ENCODE results near the gene IMPA2.

Gene IMPA2

GRCh38 chr18:12011957-12012549 lies 30.7 kb downstream of the IMPA2 start:
- DNase-seq (ENCODE audit: low spot score in 2 of 2): no peak
- Histone ChIP-seq H3K4me1 (peaks cover 8% of the 10 kb centered on the region; the same call in 1 of the 2 replicates), H3K36me3 (replicated peaks) (peaks cover 3% of the 10 kb centered on the region), H3K9me3 (no peaks in the 10 kb centered on the region), H3K4me3 (no peak overlapping the region), H3K27me3 (ENCODE audit: low read depth) (no peaks in the 10 kb centered on the region)
- in situ Hi-C loops (cut with MboI; ENCODE audit: low sequenced_read_pairs): no loop called here

DNA sequence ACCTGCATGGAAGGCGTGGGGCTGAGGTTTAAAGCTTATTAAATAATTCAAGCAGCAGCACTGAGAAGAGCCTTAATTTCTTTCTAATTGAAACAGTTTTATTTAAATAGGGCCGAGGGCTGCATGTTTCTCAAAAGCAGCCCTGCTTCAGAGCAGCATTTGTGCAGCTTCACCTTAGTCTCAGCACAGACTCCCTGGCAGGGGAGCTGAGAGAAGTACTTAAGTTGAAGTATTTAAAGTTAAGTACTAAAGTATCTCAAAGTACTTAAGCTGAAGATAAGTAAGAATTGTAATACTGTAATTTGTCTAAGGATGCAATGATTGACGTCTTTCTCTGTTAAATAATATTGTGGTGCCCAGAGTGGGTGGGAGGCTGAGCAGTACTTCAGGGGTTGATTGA lies 31.4 kb downstream of the IMPA2 start:
- Histone ChIP-seq H3K9me3 (no peaks in the 10 kb centered on the region), H3K27me3 (ENCODE audit: low read depth) (no peaks in the 10 kb centered on the region), H3K4me1 (peaks cover 8% of the 10 kb centered on the region; the same call in 1 of the 2 replicates), H3K36me3 (replicated peaks) (peaks cover 7% of the 10 kb centered on the region), H3K4me3 (no peak overlapping the region)
- DNase-seq (ENCODE audit: low spot score in 2 of 2): no peak
- in situ Hi-C loops (cut with MboI; ENCODE audit: low sequenced_read_pairs): no loop called here

DNA sequence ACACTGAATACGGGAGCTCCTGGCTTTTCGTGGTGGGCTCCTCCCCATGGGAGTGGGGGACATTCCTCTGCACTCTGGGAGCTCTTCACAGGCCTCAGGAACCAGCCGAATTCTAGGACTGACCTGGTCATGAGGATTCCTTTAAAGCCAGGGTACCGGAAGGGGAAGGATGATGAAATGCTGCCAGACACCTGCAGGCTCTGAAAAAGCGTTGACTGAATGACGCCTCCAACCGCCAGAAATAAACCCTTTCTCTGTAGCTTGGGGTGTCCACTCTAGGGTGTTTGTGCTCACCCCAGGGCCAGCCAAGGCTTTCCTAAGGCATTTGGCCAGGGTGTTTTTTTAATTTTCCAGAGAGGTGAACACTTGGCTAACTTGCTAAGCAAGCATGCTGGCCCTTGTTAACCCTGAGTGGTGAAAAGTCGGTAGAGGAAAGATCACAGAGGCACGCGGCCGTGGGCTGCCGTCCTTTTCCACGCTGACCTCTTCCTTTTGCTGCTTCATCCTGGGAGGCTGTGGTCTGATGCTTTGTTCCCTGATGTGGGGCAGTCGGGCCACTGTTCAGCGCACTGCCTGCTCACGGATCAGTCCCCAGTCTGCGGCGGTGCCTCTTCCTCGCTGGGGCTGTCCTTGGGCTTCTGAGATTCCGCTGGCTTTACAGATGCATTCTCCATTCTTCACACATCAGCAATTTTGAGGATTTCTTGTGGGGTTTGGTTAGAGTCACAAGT lies 32.0 kb downstream of the IMPA2 start:
- peaks cover 7% of the 10 kb centered on the region for H3K36me3 ChIP-seq (replicated peaks)
- DNase-seq (ENCODE audit: low spot score in 2 of 2): peak; percentile 6 to 48
- no peaks in the 10 kb centered on the region for H3K27me3 ChIP-seq (ENCODE audit: low read depth)
- H3K9me3 ChIP-seq: no peaks in the 10 kb centered on the region
- no peak overlapping the region for H3K4me3 ChIP-seq
- in situ Hi-C loops (cut with MboI; ENCODE audit: low sequenced_read_pairs): no loop called here
- peaks cover 8% of the 10 kb centered on the region; the same call in 1 of the 2 replicates for H3K4me1 ChIP-seq

DNA sequence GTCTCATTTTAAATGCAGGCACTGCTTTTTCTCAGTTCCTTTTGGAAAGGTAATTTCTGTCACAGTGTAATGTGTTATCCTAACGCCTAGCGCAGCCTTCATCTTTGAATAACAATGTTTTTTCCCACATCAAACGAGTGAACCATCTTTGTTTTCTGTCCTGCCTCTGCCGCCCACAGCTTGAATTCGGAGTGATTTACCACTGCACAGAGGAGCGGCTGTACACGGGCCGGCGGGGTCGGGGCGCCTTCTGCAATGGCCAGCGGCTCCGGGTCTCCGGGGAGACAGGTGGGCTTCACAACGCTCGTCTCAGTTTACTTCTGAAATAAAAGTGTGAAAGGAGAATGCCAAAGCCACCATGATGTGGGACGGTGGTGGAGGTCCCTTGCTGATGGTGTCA lies 32.8 kb downstream of the IMPA2 start:
- in situ Hi-C loops (cut with MboI; ENCODE audit: low sequenced_read_pairs): no loop called here
- Histone ChIP-seq H3K27me3 (ENCODE audit: low read depth) (no peaks in the 10 kb centered on the region), H3K4me1 (peaks cover 8% of the 10 kb centered on the region; the same call in 1 of the 2 replicates), H3K9me3 (no peaks in the 10 kb centered on the region), H3K4me3 (no peak overlapping the region), H3K36me3 (replicated peaks) (peaks cover 7% of the 10 kb centered on the region)
- DNase-seq (ENCODE audit: low spot score in 2 of 2): peak; percentile 15 to 32

- DNase-seq (ENCODE audit: low spot score in 2 of 2): no peak
- Histone ChIP-seq H3K27me3 (ENCODE audit: low read depth) (no peaks in the 10 kb centered on the region), H3K4me1 (peaks cover 8% of the 10 kb centered on the region; the same call in 1 of the 2 replicates), H3K9me3 (no peaks in the 10 kb centered on the region), H3K4me3 (no peak overlapping the region), H3K36me3 (replicated peaks) (peaks cover 7% of the 10 kb centered on the region; the same call in 1 of the 2 replicates)
- in situ Hi-C loops (cut with MboI; ENCODE audit: low sequenced_read_pairs): no loop called here
Observed at GRCh38 chr18:12014521-12015415, 33.5 kb downstream of the IMPA2 start.

DNA sequence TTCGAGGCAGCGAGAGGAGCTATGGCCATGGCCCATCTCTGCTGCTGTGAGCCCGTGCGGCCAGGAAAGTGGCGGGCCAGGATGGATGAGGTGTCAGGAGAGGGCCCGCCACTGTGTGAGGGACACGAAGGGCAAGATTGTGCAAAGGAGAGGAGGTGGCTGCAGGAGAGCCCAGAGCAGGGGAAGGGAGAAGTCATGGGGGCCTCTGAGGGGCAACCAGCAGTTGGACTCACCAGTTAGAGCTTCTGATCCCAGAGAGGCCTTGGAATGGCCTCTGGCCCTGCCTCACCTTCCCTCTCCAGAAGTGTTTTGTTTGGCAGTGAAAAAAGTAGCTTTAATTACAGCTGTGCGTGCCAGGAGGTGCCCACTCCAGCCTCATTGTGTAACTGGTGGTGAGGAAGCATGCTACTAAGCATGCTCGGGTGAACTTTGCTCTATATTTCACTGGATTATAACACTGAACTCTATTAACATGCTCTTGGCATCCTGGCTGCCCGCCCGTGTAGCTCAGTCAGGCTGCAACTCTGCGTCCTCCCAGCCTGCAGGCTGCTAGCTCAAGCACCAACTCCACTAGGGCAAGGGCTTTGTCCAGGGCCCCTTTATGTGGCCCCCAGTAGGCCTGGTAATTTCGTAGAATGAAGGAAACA lies 34.2 kb downstream of the IMPA2 start:
- H3K4me1 ChIP-seq: peaks cover 8% of the 10 kb centered on the region; the same call in 1 of the 2 replicates
- H3K9me3 ChIP-seq: no peaks in the 10 kb centered on the region
- in situ Hi-C loops (cut with MboI; ENCODE audit: low sequenced_read_pairs): no loop called here
- no peak for DNase-seq (ENCODE audit: low spot score in 2 of 2)
- peaks cover 7% of the 10 kb centered on the region; the same call in 1 of the 2 replicates for H3K36me3 ChIP-seq (replicated peaks)
- no peaks in the 10 kb centered on the region for H3K27me3 ChIP-seq (ENCODE audit: low read depth)
- no peak overlapping the region for H3K4me3 ChIP-seq

DNA sequence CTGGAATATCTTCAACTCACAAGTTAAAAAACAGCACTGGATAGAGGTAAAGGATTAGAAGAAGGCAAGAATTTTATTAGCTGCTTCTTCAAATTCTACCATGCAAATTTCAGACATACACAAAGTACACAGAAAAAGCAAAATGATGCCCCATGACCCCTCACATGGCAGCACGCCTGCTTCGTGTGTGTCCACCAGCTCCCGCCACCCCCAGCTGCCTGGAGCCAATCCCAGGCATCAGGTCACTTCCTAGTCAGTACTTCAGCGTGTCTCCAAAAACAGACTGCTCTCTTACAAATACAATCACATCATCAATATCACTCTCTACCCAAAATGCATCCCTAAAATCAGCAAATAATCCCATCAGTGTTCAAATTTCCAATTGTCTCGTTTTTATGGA lies 35.8 kb downstream of the IMPA2 start:
- Histone ChIP-seq H3K4me3 (no peak overlapping the region), H3K36me3 (replicated peaks) (peaks cover 10% of the 10 kb centered on the region; the same call in 1 of the 2 replicates), H3K4me1 (peaks cover 8% of the 10 kb centered on the region; the same call in 1 of the 2 replicates), H3K27me3 (ENCODE audit: low read depth) (no peaks in the 10 kb centered on the region), H3K9me3 (no peaks in the 10 kb centered on the region)
- no peak for DNase-seq (ENCODE audit: low spot score in 2 of 2)
- in situ Hi-C loops (cut with MboI; ENCODE audit: low sequenced_read_pairs): no loop called here

DNA sequence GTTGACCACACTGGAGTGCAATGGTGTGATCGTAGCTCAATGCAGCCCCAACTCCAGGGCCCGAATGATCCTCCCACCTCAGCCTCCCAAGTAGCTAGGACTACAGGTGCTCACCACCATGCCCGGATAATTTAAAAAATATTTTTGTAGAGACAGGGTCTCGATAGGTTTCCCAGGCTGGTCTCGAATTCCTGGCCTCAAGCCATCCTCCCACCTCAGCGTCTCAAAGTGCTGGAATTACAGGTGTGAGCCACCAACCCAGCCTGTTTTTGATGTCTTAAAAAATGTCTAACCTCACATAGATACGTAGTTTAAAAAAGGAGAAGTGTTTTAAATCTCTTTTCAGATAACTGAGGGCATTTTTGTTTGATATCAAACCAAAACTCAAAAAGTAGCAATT lies 37.6 kb downstream of the IMPA2 start:
- DNase-seq (ENCODE audit: low spot score in 2 of 2): no peak
- H3K4me1 ChIP-seq: peaks cover 4% of the 10 kb centered on the region; the same call in 1 of the 2 replicates
- in situ Hi-C loops (cut with MboI; ENCODE audit: low sequenced_read_pairs): no loop called here
- no peak overlapping the region for H3K4me3 ChIP-seq
- no peaks in the 10 kb centered on the region for H3K9me3 ChIP-seq
- peaks cover 10% of the 10 kb centered on the region; the same call in 1 of the 2 replicates for H3K36me3 ChIP-seq (replicated peaks)
- no peaks in the 10 kb centered on the region for H3K27me3 ChIP-seq (ENCODE audit: low read depth)

DNA sequence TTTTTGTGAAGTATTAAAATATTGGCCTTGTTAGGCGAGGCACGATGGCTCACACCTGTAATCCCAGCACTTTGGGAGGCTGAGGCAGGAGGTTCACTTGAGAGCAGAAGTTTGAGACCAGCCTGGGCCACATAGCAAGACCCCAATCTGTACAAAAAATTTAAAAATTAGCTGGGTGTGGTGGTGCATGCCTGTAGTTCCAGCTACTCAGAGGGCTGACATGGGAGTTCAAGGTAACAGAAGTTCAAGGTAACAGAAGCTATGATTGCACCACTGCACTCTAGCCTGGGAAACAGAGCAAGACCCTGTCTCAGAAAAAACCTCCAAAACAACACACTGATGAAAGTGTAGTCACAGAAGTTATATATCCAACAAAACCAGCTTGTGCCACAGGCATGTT lies 39.8 kb downstream of the IMPA2 start:
- Histone ChIP-seq H3K36me3 (replicated peaks) (peaks cover 10% of the 10 kb centered on the region; the same call in 1 of the 2 replicates), H3K4me1 (no peaks in the 10 kb centered on the region), H3K4me3 (no peak overlapping the region), H3K9me3 (no peaks in the 10 kb centered on the region), H3K27me3 (ENCODE audit: low read depth) (no peaks in the 10 kb centered on the region)
- in situ Hi-C loops (cut with MboI; ENCODE audit: low sequenced_read_pairs): no loop called here
- no peak for DNase-seq (ENCODE audit: low spot score in 2 of 2)

DNA sequence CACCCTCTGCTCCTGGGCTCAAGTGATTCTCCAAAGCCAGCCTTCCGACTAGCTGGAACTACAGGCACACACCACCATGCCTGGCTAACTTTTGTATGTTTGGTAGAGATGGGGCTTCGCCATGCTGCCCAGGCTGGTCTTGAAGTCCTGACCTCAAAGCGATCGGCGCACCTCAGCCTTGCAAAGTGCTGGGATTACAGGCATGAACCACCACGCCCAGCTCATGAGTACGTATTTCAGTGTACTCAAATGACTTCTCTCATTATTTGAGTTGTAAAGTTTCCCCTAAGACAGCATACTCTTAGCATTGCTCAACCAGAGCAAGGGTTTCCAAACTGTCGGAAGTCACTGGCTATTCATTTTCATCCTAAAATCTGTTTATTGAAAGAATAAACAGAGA lies 40.3 kb downstream of the IMPA2 start:
- in situ Hi-C loops (cut with MboI; ENCODE audit: low sequenced_read_pairs): no loop called here
- Histone ChIP-seq H3K4me1 (no peaks in the 10 kb centered on the region), H3K27me3 (ENCODE audit: low read depth) (no peaks in the 10 kb centered on the region), H3K4me3 (no peak overlapping the region), H3K9me3 (no peaks in the 10 kb centered on the region), H3K36me3 (replicated peaks) (peaks cover 10% of the 10 kb centered on the region; the same call in 1 of the 2 replicates)
- DNase-seq (ENCODE audit: low spot score in 2 of 2): no peak

DNA sequence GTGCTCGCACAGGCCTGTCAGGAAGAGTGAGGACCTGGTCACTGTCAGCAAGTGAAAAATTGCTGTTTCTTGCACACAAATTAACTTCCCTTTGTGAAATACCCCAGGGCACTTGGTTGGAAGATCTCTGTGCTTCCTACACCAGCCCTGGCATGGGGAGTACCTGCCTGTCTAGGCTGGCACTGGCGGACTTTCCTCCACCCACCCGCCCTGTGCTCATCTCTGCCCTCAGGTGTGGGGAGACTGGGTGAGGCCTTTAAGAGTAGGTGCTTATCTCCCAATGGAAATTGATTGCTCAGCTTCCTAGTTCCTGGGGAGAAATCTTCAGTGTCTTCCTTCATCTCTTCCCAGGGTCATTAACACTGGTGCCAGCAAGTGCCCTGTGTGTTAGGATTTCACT lies 42.1 kb downstream of the IMPA2 start:
- in situ Hi-C loops (cut with MboI; ENCODE audit: low sequenced_read_pairs): no loop called here
- no peaks in the 10 kb centered on the region for H3K4me1 ChIP-seq
- peaks cover 4% of the 10 kb centered on the region; the same call in 1 of the 2 replicates for H3K36me3 ChIP-seq (replicated peaks)
- no peak overlapping the region for H3K4me3 ChIP-seq
- no peaks in the 10 kb centered on the region for H3K9me3 ChIP-seq
- DNase-seq (ENCODE audit: low spot score in 2 of 2): no peak
- H3K27me3 ChIP-seq (ENCODE audit: low read depth): no peaks in the 10 kb centered on the region

- H3K4me1 ChIP-seq: no peaks in the 10 kb centered on the region
- DNase-seq (ENCODE audit: low spot score in 2 of 2): no peak
- H3K4me3 ChIP-seq: no peak overlapping the region
- H3K27me3 ChIP-seq (ENCODE audit: low read depth): no peaks in the 10 kb centered on the region
- no peaks in the 10 kb centered on the region for H3K9me3 ChIP-seq
- H3K36me3 ChIP-seq (replicated peaks): no peaks in the 10 kb centered on the region; the same call in 1 of the 2 replicates
- in situ Hi-C loops (cut with MboI; ENCODE audit: low sequenced_read_pairs): no loop called here
Observed at GRCh38 chr18:12026562-12026961, 45.3 kb downstream of the IMPA2 start.

GRCh38 chr18:12027046-12027445 lies 45.7 kb downstream of the IMPA2 start:
- Histone ChIP-seq H3K4me3 (no peak overlapping the region), H3K9me3 (no peaks in the 10 kb centered on the region), H3K27me3 (ENCODE audit: low read depth) (no peaks in the 10 kb centered on the region), H3K4me1 (no peaks in the 10 kb centered on the region), H3K36me3 (replicated peaks) (no peaks in the 10 kb centered on the region)
- no peak for DNase-seq (ENCODE audit: low spot score in 2 of 2)
- in situ Hi-C loops (cut with MboI; ENCODE audit: low sequenced_read_pairs): no loop called here

Measured in HAP-1 (cell line).